IMR-90 (cell line): ENCODE measurements around the gene PRRT2. TPM values are rescaled to one million over a fixed set of nuclear protein-coding genes. Genes with fewer than 3 reads are reported as not detected.
"Not testable (repeated sequence)": the region's sequence is repeated elsewhere in the genome, so short reads cannot be mapped to it uniquely, and the experiment has no call there.

Source experiments
- ATAC-seq: fragments of 200-7000 bp; cut with Tn5 transposase; 2 replicates; pipeline ENCODE4 v1.9.1; 2020; ENCODE audit warnings: low read depth, mild to moderate bottlenecking, moderate library complexity
- BruUV-seq: library from RNA; stranded (reverse); fragments of 400-500 nt; replicated peaks from 2 replicates; lab custom pipeline; 2021; lab: Mats Ljungman, UMichigan
- CTCF ChIA-PET: fragments of 300-600 bp; formaldehyde crosslinking; extraction: SDS; loops from one replicate; lab custom pipeline; 2021; ENCODE audit warnings: antibody characterized with exemption; lab: Yijun Ruan, JAX
- POLR2A ChIA-PET: fragments of 300-600 bp; sonication (Branson Sonifier 250); formaldehyde crosslinking; loops from one replicate; lab custom pipeline; 2022; ENCODE audit warnings: antibody characterized with exemption; ENCODE audit not compliant: unreplicated experiment; lab: Charles Lee
- DNase-seq: peaks from one replicate; pipeline ENCODE4 v3.0.0; 2013
- H2AFZ ChIP-seq: replicated peaks from 2 replicates; pipeline ENCODE3; 2013; ENCODE audit warnings: low read length, mild to moderate bottlenecking; ENCODE audit not compliant: poor library complexity
- H2AK5ac ChIP-seq: 2 replicates; pipeline ENCODE4 v1.6.1; 2013; ENCODE audit warnings: low read depth, low read length, inconsistent platforms
- H2AK9ac ChIP-seq: replicated peaks from 2 replicates; pipeline ENCODE3; 2013; ENCODE audit warnings: mild to moderate bottlenecking, low read depth, low read length, moderate library complexity; ENCODE audit not compliant: poor library complexity
- H2BK120ac ChIP-seq: 2 replicates; pipeline ENCODE4 v1.6.1; 2013; ENCODE audit warnings: low read depth, low read length, inconsistent platforms
- H2BK15ac ChIP-seq: 3 replicates; pipeline ENCODE4 v1.6.1; 2013; ENCODE audit warnings: low read depth, low read length, inconsistent platforms
- H2BK20ac ChIP-seq: 2 replicates; pipeline ENCODE4 v1.6.1; 2013; ENCODE audit warnings: low read depth, mild to moderate bottlenecking, inconsistent platforms, low read length, moderate library complexity
- H2BK5ac ChIP-seq: 2 replicates; pipeline ENCODE4 v1.6.1; 2013; ENCODE audit warnings: mild to moderate bottlenecking, low read depth, low read length, inconsistent platforms; ENCODE audit not compliant: poor library complexity, severe bottlenecking
- H3K14ac ChIP-seq: replicated peaks from 2 replicates; pipeline ENCODE4 v1.6.1; 2013; ENCODE audit warnings: low read depth, low read length, inconsistent platforms
- H3K18ac ChIP-seq: 2 replicates; pipeline ENCODE4 v1.6.1; 2013; ENCODE audit warnings: low read depth, low read length, control low read depth
- H3K23ac ChIP-seq: 2 replicates; pipeline ENCODE4 v1.6.1; 2013; ENCODE audit warnings: low read depth, low read length, inconsistent platforms
- H3K27ac ChIP-seq: 2 replicates; pipeline ENCODE4 v1.5.1; 2013; ENCODE audit warnings: mild to moderate bottlenecking, control low read depth, low read length; ENCODE audit not compliant: insufficient read depth
- H3K27me3 ChIP-seq: 2 replicates; pipeline ENCODE4 v1.6.1; 2013; ENCODE audit warnings: low read length; ENCODE audit not compliant: control insufficient read depth, insufficient read depth
- H3K36me3 ChIP-seq: 2 replicates; pipeline ENCODE4 v1.6.1; 2013; ENCODE audit warnings: low read length, mixed read lengths; ENCODE audit not compliant: control insufficient read depth, insufficient read depth
- H3K4ac ChIP-seq: 2 replicates; pipeline ENCODE4 v1.6.1; 2013; ENCODE audit warnings: low read depth, low read length, inconsistent platforms
- H3K4me1 ChIP-seq: 2 replicates; pipeline ENCODE4 v1.6.1; 2013; ENCODE audit warnings: low read length, mixed read lengths; ENCODE audit not compliant: control insufficient read depth, insufficient read depth
- H3K4me2 ChIP-seq: 2 replicates; pipeline ENCODE4 v1.6.1; 2013; ENCODE audit warnings: low read depth, mild to moderate bottlenecking, control low read depth, low read length, moderate library complexity
- H3K4me3 ChIP-seq: 2 replicates; pipeline ENCODE4 v1.5.1; 2013; ENCODE audit warnings: low read depth, mild to moderate bottlenecking, control low read depth, low read length, moderate library complexity; ENCODE audit not compliant: insufficient read depth
- H3K56ac ChIP-seq: 2 replicates; pipeline ENCODE4 v1.6.1; 2013; ENCODE audit warnings: low read length, inconsistent platforms; ENCODE audit not compliant: insufficient read depth; ENCODE audit errors: extremely low read depth
- H3K79me1 ChIP-seq, 2 experiments: 2 replicates each; pipeline ENCODE4 v1.6.1; 2013; ENCODE audit warnings: low read length in 2 of 2, inconsistent platforms in 1 of 2, low read depth in 1 of 2
- H3K9ac ChIP-seq: 2 replicates; pipeline ENCODE4 v1.6.1; 2013; ENCODE audit warnings: low read depth, low read length, control low read depth
- H3K9me1 ChIP-seq: 2 replicates; pipeline ENCODE4 v1.6.1; 2013; ENCODE audit warnings: low read length, inconsistent platforms; ENCODE audit not compliant: insufficient read depth
- H3K9me3 ChIP-seq: 2 replicates; pipeline ENCODE4 v1.6.1; 2013; ENCODE audit warnings: low read length; ENCODE audit not compliant: control insufficient read depth, insufficient read depth
- H4K20me1 ChIP-seq: 2 replicates; pipeline ENCODE4 v1.6.1; 2013; ENCODE audit warnings: low read length, inconsistent platforms; ENCODE audit not compliant: insufficient read depth
- H4K5ac ChIP-seq: 2 replicates; pipeline ENCODE4 v1.6.1; 2013; ENCODE audit warnings: mild to moderate bottlenecking, low read depth, low read length, control low read depth
- H4K8ac ChIP-seq, 2 experiments: 2 replicates each; pipeline ENCODE4 v1.6.1; 2013; ENCODE audit warnings: low read depth in 2 of 2, low read length in 2 of 2, control low read depth in 1 of 2, inconsistent platforms in 1 of 2
- H4K91ac ChIP-seq: 2 replicates; pipeline ENCODE4 v1.6.1; 2013; ENCODE audit warnings: low read depth, low read length, inconsistent platforms; ENCODE audit not compliant: insufficient read depth
- WGBS, 2 experiments: methylation state at CpG; one replicate each; pipeline versions ENCODE4 v1.1.5 to v1.1.7; 2013; ENCODE audit warnings: missing lambda C conversion rate in 2 of 2; ENCODE audit not compliant: insufficient read length in 1 of 2; ENCODE audit errors: extremely low coverage in 2 of 2; 5-methylcytosine and 5-hydroxymethylcytosine counted together
- dilution Hi-C: fragments of 300-500 bp; cut with HindIII; formaldehyde crosslinking; loops from one replicate; pipeline ENCODE4 v1.14.3; 2018; ENCODE audit warnings: low sequenced_read_pairs; ENCODE audit not compliant: unreplicated experiment
- in situ Hi-C: fragments of 300-500 bp; cut with MboI; formaldehyde crosslinking; loops from 3 replicates; pipeline ENCODE4 v1.14.3; 2019; ENCODE audit warnings: low sequenced_read_pairs, inconsistent platforms, mixed read lengths
- intact Hi-C: fragments of 100-400 bp; cut with micrococcal nuclease; formaldehyde crosslinking; loops from 2 replicates; pipeline ENCODE4 v1.10.0; 2022
- polyA plus RNA-seq, 3 experiments: library from polyadenylated mRNA; depleted of rRNA; stranded (reverse); fragments of >200 nt; gene quantifications; 2 replicates each; pipeline ENCODE4 v1.2.3, GENCODE V29; 2012; ENCODE audit warnings: low replicate concordance in 1 of 3
- total RNA-seq: library from RNA; depleted of rRNA; stranded (reverse); fragments of >200 nt; gene quantifications from 2 replicates; pipeline ENCODE4 v1.2.3, GENCODE V29; 2012

Gene PRRT2
- total and polyA plus RNA-seq, 2 of the 4 experiments (the other 2 are of a cell fraction): 0.90 to 10.5 TPM

- H2BK20ac ChIP-seq, H3K9me3 ChIP-seq, H3K4me1 ChIP-seq, H3K9ac ChIP-seq, H4K5ac ChIP-seq, intact Hi-C loops, H3K36me3 ChIP-seq, H2AK5ac ChIP-seq, H4K8ac ChIP-seq, H2BK120ac ChIP-seq, H3K14ac ChIP-seq, H3K4me2 ChIP-seq, H2AK9ac ChIP-seq, H2AFZ ChIP-seq, BruUV-seq, H3K27me3 ChIP-seq, H2BK5ac ChIP-seq, H3K23ac ChIP-seq, in situ Hi-C loops, H2BK15ac ChIP-seq, H3K18ac ChIP-seq, H4K20me1 ChIP-seq, dilution Hi-C loops, H3K56ac ChIP-seq, H4K91ac ChIP-seq, H3K27ac ChIP-seq, H3K4ac ChIP-seq, POLR2A ChIA-PET, H3K4me3 ChIP-seq, DNase-seq, CTCF ChIA-PET, ATAC-seq: not testable (repeated sequence)
- WGBS, 2 experiments: 93% methylated on average over 17 of the region's 18 CpGs; no CpG with 5 or more reads in 1 of the 2 experiments
- peaks cover 34 to 52% of the 10 kb centered on the region in 2 experiments for H3K79me1 ChIP-seq
- H3K9me1 ChIP-seq: peaks cover 10% of the 10 kb centered on the region
Observed at GRCh38 chr16:29793153-29793552, 18.8 kb upstream of the PRRT2 start.
